SK-N-SH (cell line): ENCODE data around the gene ELANE. TPM values are rescaled to one million over a fixed set of nuclear protein-coding genes. Genes with fewer than 3 reads are reported as not detected.

Experiments
- CTCF ChIA-PET: fragments of 300-600, 350-600 bp; formaldehyde crosslinking; extraction: SDS; loops from one replicate; lab custom pipeline; 2021; lab: Yijun Ruan, JAX
- POLR2A ChIA-PET: fragments of 350-600 bp; sonication (Branson Sonifier 250); formaldehyde crosslinking; extraction: SDS; loops from one replicate; lab custom pipeline; 2020; ENCODE audit warnings: antibody characterized with exemption, inconsistent platforms; lab: Yijun Ruan, JAX
- DNase-seq: peaks from one replicate; pipeline ENCODE4 v3.0.0; 2012
- H2AFZ ChIP-seq: fragments of 200-600 bp; sonication (generic); 2 replicates; pipeline ENCODE4 v1.8.1; 2016; ENCODE audit warnings: antibody characterized with exemption, mild to moderate bottlenecking, low read depth
- H3F3A ChIP-seq: fragments of 200-600 bp; sonication (generic); replicated peaks from 2 replicates; pipeline ENCODE3; 2016; ENCODE audit warnings: antibody characterized with exemption, mild to moderate bottlenecking; ENCODE audit not compliant: insufficient read depth
- H3K27ac ChIP-seq, 2 experiments: fragments of 200-500 bp in 1 of 2; fragments of 200-600 bp in 1 of 2; sonication (Bioruptor generic) in 1 of 2; sonication (generic), shearing (Covaris generic) in 1 of 2; 2 replicates each; pipeline versions ENCODE4 v1.5.1 to v1.6.1; 2014 to 2016; ENCODE audit warnings: low read depth in 2 of 2, inconsistent platforms in 1 of 2, low read length in 1 of 2, mild to moderate bottlenecking in 1 of 2, mixed read lengths in 1 of 2
- H3K27me3 ChIP-seq: fragments of 200-600 bp; sonication (generic), shearing (Covaris generic); 2 replicates; pipeline ENCODE4 v1.6.1; 2016; ENCODE audit warnings: mixed run types; ENCODE audit not compliant: insufficient read depth
- H3K36me3 ChIP-seq, 2 experiments: fragments of 200-500 bp in 1 of 2; fragments of 200-600 bp in 1 of 2; sonication (Bioruptor generic) in 1 of 2; sonication (generic) in 1 of 2; replicated peaks in 1 of 2; 2 replicates each; pipeline versions ENCODE3 to v1.5.1; 2014 to 2016; ENCODE audit warnings: low read length in 1 of 2, mild to moderate bottlenecking in 1 of 2; ENCODE audit not compliant: insufficient read depth in 2 of 2, control insufficient read depth in 1 of 2
- H3K4me1 ChIP-seq, 2 experiments: fragments of 200-500 bp in 1 of 2; fragments of 200-600 bp in 1 of 2; sonication (Bioruptor generic) in 1 of 2; sonication (generic), shearing (Covaris generic) in 1 of 2; 2 replicates each; pipeline versions ENCODE4 v1.5.1 to v1.6.1; 2014 to 2016; ENCODE audit warnings: low read depth in 1 of 2, low read length in 1 of 2, mixed run types in 1 of 2; ENCODE audit not compliant: insufficient read depth in 2 of 2, control insufficient read depth in 1 of 2
- H3K4me2 ChIP-seq: fragments of 200-600 bp; sonication (generic), shearing (Covaris generic); 2 replicates; pipeline ENCODE4 v1.6.1; 2017; ENCODE audit warnings: mixed run types
- H3K4me3 ChIP-seq, 2 experiments: fragments of 200-500 bp in 1 of 2; fragments of 200-600 bp in 1 of 2; sonication (Bioruptor generic) in 1 of 2; sonication (generic), shearing (Covaris generic) in 1 of 2; 2 replicates each; pipeline versions ENCODE4 v1.5.1 to v1.8.1; 2014 to 2016; ENCODE audit warnings: low read depth in 2 of 2, inconsistent platforms in 1 of 2, low read length in 1 of 2, mild to moderate bottlenecking in 1 of 2, mixed read lengths in 1 of 2, moderate library complexity in 1 of 2
- H3K79me2 ChIP-seq: fragments of 200-600 bp; sonication (generic); 2 replicates; pipeline ENCODE4 v1.8.1; 2017; ENCODE audit warnings: mild to moderate bottlenecking; ENCODE audit not compliant: insufficient read depth
- H3K9ac ChIP-seq: fragments of 200-600 bp; sonication (generic); 2 replicates; pipeline ENCODE4 v1.6.1; 2017; ENCODE audit warnings: mixed run types
- H3K9me2 ChIP-seq: fragments of 200-600 bp; sonication (generic); 2 replicates; pipeline ENCODE4 v1.6.1; 2017; ENCODE audit warnings: mixed run types
- H3K9me3 ChIP-seq: fragments of 200-600 bp; sonication (generic); 2 replicates; pipeline ENCODE4 v1.6.1; 2017; ENCODE audit warnings: mixed run types, mild to moderate bottlenecking, moderate library complexity
- H4K20me1 ChIP-seq: fragments of 200-600 bp; sonication (generic); 2 replicates; pipeline ENCODE4 v1.6.1; 2017; ENCODE audit warnings: mild to moderate bottlenecking, mixed run types; ENCODE audit not compliant: insufficient read depth
- ELF1 ChIP-seq: IDR thresholded peaks from 2 replicates; pipeline ENCODE4 v1.4.0; 2012
- EZH2phosphoT487 ChIP-seq: fragments of 200-600 bp; sonication (generic); IDR thresholded peaks from 2 replicates; pipeline ENCODE4 v1.6.1; 2017; ENCODE audit warnings: low read depth, mixed run types, mild to moderate bottlenecking, antibody characterized with exemption, moderate library complexity, borderline replicate concordance
- FOSL2 ChIP-seq: IDR thresholded peaks from 2 replicates; pipeline ENCODE4 v1.4.0; 2012; ENCODE audit warnings: low read depth, mild to moderate bottlenecking, moderate library complexity, borderline replicate concordance
- FOXJ3 ChIP-seq: sonication (generic); formaldehyde crosslinking; IDR thresholded peaks from 2 replicates; pipeline ENCODE4 v1.5.1; 2020; ENCODE audit warnings: mild to moderate bottlenecking, missing genetic modification reagents
- JUND ChIP-seq: IDR thresholded peaks from 2 replicates; pipeline ENCODE4 v1.4.0; 2012
- MXI1 ChIP-seq: IDR thresholded peaks from 2 replicates; pipeline ENCODE4 v1.6.1; 2012; ENCODE audit warnings: mild to moderate bottlenecking, low read depth, low read length, improper control_type of control experiment
- POLR2AphosphoS5 ChIP-seq: IDR thresholded peaks from 2 replicates; pipeline ENCODE4 v1.6.1; 2012; ENCODE audit warnings: low read depth, low read length
- REST ChIP-seq: IDR thresholded peaks from 2 replicates; pipeline ENCODE4 v1.6.1; 2012; ENCODE audit warnings: mild to moderate bottlenecking, low read depth, low read length, moderate library complexity
- RFX5 ChIP-seq: IDR thresholded peaks from 2 replicates; pipeline ENCODE4 v1.6.1; 2012; ENCODE audit warnings: mild to moderate bottlenecking, improper control_type of control experiment, low read length
- TEAD4 ChIP-seq: IDR thresholded peaks from 2 replicates; pipeline ENCODE4 v1.4.0; 2012; ENCODE audit warnings: mild to moderate bottlenecking, borderline replicate concordance; ENCODE audit not compliant: insufficient read depth
- WGBS: methylation state at CpG from one replicate; pipeline ENCODE4 v1.1.6; 2017; ENCODE audit warnings: low lambda C conversion rate; 5-methylcytosine and 5-hydroxymethylcytosine counted together
- polyA plus RNA-seq, 3 experiments: library from polyadenylated mRNA; depleted of rRNA; stranded (reverse); fragments of >200 nt; gene quantifications; 2 replicates each; pipeline ENCODE4 v1.2.3, GENCODE V29; 2012
- TF ChIP-seq, protein P1 (sequence below): fragments of 150-350 bp; IDR thresholded peaks from 2 replicates; pipeline ENCODE4 v1.6.1; 2017; ENCODE audit warnings: antibody characterized with exemption, low read length, low read depth, borderline replicate concordance

Gene ELANE
- polyA plus RNA-seq, 1 of the 3 experiments (the other 2 are of a cell fraction), result not detected

DNA sequence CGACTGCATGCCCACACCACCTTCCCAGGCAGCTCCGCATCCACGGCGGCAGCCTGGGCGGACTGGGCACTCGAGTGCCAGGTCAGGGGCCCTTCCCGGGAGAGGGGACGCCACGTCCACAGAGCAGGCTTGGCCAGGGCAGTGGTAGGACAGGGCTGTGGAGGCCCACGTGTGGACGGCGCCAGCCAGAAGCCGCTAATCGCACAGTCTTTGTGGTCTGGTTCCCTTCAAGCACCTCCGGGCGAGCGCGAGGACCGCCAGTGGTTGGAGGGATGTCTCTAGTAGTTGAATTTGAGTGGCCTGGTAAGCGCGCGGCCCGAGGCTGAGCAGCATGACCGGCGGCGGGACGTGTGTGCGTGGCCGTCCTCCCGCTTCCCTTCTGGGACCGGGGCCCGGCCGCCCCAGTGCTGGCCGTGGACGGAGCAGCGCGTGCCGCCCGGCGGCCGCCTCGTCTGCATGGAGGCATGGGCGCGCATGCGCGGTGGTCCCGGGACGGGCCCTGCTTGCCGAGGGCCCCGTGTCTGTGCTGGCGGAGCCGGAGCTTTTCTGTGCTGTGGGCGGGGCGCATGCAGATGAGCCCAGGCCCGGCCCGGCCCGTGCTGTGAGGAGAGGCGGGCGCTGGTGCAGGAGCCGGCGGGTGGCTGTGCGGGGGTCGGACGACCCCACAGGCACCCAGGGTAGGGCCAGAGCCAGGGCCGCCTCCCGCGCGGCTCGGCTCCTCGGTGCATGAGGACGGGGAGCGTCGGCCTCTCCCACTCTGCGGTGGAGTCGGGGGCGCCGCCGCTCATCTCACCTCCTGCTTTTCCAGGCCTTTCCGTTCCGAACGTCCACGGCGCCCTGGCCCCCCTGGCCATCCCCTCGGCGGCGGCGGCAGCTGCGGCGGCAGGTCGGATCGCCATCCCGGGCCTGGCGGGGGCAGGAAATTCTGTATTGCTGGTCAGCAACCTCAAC lies 46.2 kb upstream of the ELANE start (continued):
- TF ChIP-seq RFX5, result no peak
- no peak for TF ChIP-seq ELF1
- TF ChIP-seq, protein P1, sequence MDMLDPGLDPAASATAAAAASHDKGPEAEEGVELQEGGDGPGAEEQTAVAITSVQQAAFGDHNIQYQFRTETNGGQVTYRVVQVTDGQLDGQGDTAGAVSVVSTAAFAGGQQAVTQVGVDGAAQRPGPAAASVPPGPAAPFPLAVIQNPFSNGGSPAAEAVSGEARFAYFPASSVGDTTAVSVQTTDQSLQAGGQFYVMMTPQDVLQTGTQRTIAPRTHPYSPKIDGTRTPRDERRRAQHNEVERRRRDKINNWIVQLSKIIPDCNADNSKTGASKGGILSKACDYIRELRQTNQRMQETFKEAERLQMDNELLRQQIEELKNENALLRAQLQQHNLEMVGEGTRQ, result no peak
- TF ChIP-seq, all 33 proteins: peak for 0

DNA sequence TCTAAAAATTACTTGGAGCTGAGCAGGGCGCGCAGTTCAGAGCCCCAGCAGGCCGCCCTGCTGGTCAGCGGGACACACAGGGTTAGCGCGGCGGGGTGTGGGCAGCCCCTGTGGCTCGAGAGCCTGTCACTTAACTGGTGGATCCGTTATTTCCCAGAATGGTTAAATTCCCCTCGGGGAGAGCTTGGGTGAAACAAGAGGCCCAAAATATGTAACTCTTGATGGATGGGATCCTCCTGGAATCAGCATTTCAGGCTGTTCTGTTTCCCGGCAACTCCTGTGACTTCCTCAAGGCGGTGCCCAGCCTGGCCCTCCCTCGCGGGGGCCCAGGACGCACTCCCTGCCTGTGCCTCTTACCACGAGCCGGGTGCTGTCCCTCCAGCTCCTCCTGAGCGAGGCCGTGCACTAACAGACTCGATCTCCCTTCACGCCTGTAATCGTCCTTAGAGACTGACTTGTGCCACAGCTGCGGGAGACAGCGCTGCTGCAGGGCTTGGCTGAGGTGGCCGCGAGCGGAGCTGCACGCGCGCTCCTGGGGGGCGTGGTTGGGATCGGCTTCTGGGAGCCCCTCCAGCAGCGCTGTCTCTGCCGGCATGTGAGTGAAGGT lies 45.2 kb upstream of the ELANE start:
- 94% methylated on average over 21 of the region's 34 CpGs for WGBS
- Histone ChIP-seq H3K4me3 (no peak overlapping the region), H3K36me3 (peaks cover 54 to 86% of the 10 kb centered on the region in 2 experiments), H3F3A (peaks cover 34% of the 10 kb centered on the region), H3K9me3 (no peaks in the 10 kb centered on the region), H3K27me3 (no peaks in the 10 kb centered on the region), H3K4me1 (peaks cover 3 to 7% of the 10 kb centered on the region in 2 experiments; a peak in 2 of 4 replicates), H3K4me2 (no peak overlapping the region), H3K9me2 (no peaks in the 10 kb centered on the region), H2AFZ (no peak overlapping the region), H4K20me1 (peaks cover 100% of the 10 kb centered on the region), H3K9ac (no peak overlapping the region), H3K27ac (no peak overlapping the region; a peak in 1 of 4 replicates), H3K79me2 (peaks cover 79% of the 10 kb centered on the region)
- POLR2A ChIA-PET, result no interaction called here
- DNase-seq, result peak; percentile 44
- TF ChIP-seq FOXJ3 (CRISPR knock-in tag) (no peak), JUND (no peak), TEAD4 (no peak), FOSL2 (no peak), EZH2phosphoT487 (no peak), POLR2AphosphoS5 (no peak), MXI1 (no peak), REST (no peak)
- CTCF ChIA-PET, result no interaction called here
